Calu3 (cell line): ENCODE results near the gene GDPGP1. TPM values are rescaled to one million over a fixed set of nuclear protein-coding genes. Genes with fewer than 3 reads are reported as not detected.

Source experiments
- BruUV-seq: library from RNA; stranded (reverse); fragments of 400-500 nt; replicated peaks from 2 replicates; lab custom pipeline; 2021; lab: Mats Ljungman, UMichigan
- CTCF ChIA-PET: fragments of 300-600 bp; sonication (Branson Sonifier 250); formaldehyde crosslinking; loops from one replicate; lab custom pipeline; 2022; ENCODE audit warnings: antibody characterized with exemption; lab: Charles Lee
- DNase-seq: peaks from one replicate; pipeline ENCODE4 v3.0.0; 2022
- H3K27ac Mint-ChIP-seq: one replicate; pipeline ENCODE4 v1.8.0; 2022; ENCODE audit warnings: mixed read lengths; ENCODE audit not compliant: unreplicated experiment
- H3K27me3 Mint-ChIP-seq: one replicate; pipeline ENCODE4 v1.8.0; 2022; ENCODE audit warnings: mixed read lengths; ENCODE audit not compliant: unreplicated experiment
- H3K36me3 Mint-ChIP-seq: one replicate; pipeline ENCODE4 v1.8.0; 2022; ENCODE audit warnings: mild to moderate bottlenecking, moderate library complexity, mixed read lengths; ENCODE audit not compliant: insufficient read depth, unreplicated experiment
- H3K4me1 Mint-ChIP-seq: one replicate; pipeline ENCODE4 v1.8.0; 2022; ENCODE audit warnings: mild to moderate bottlenecking, low read depth, mixed read lengths; ENCODE audit not compliant: unreplicated experiment
- H3K4me3 Mint-ChIP-seq: one replicate; pipeline ENCODE4 v1.8.0; 2022; ENCODE audit warnings: mild to moderate bottlenecking, low read depth, moderate library complexity, mixed read lengths; ENCODE audit not compliant: unreplicated experiment
- H3K9me3 Mint-ChIP-seq: one replicate; pipeline ENCODE4 v1.8.0; 2022; ENCODE audit warnings: low read depth, mixed read lengths; ENCODE audit not compliant: unreplicated experiment
- intact Hi-C: fragments of 100-400 bp; cut with micrococcal nuclease; formaldehyde crosslinking; loops from one replicate; pipeline ENCODE4 v1.10.0; 2022; ENCODE audit not compliant: unreplicated experiment
- total RNA-seq: library from RNA; stranded (reverse); gene quantifications from 2 replicates; pipeline ENCODE4 v1.2.3, GENCODE V29; 2022
- TF ChIP-seq, protein P1 (sequence below): fragments of 200-600 bp; IDR thresholded peaks from one replicate; pipeline ENCODE4 v1.8.0; 2022; ENCODE audit warnings: antibody characterized with exemption; ENCODE audit not compliant: unreplicated experiment

Gene GDPGP1
- total RNA-seq, 1 experiment from 2014 or later: 20.3 TPM

DNA sequence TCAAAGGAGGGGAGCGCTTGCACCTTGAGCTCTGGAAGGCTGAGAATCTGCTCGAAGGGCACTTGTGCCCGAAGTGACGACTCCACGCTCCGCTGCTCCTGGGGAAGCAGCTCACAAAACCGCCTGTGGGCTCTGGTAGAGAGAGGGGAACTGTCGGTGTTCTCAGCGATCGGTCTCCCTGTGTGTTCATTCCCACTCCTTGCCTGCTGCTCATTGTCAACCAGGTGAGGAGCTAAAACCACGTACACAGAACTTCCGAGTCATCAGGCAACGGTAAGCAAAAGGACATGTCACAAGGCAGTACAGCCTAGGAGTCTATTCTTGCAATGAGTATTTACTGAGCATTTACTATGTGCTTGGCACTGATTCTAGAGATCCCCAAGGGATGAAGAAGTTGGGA, 1.8 kb upstream of the GDPGP1 start:
- intact Hi-C loops: loop anchor here (2.0 kb wide), 1 partner anchor 33 kb away; the partner anchor contains the start of gene NGRN
- Mint-ChIP-seq H3K4me1 (peaks cover 30% of the 10 kb centered on the region), H3K9me3 (no peaks in the 10 kb centered on the region), H3K4me3 (peak overlapping the region; percentile 77), H3K27ac (no peak overlapping the region), H3K36me3 (peaks cover 88% of the 10 kb centered on the region), H3K27me3 (no peaks in the 10 kb centered on the region)
- DNase-seq: no peak
- TF ChIP-seq, protein P1, sequence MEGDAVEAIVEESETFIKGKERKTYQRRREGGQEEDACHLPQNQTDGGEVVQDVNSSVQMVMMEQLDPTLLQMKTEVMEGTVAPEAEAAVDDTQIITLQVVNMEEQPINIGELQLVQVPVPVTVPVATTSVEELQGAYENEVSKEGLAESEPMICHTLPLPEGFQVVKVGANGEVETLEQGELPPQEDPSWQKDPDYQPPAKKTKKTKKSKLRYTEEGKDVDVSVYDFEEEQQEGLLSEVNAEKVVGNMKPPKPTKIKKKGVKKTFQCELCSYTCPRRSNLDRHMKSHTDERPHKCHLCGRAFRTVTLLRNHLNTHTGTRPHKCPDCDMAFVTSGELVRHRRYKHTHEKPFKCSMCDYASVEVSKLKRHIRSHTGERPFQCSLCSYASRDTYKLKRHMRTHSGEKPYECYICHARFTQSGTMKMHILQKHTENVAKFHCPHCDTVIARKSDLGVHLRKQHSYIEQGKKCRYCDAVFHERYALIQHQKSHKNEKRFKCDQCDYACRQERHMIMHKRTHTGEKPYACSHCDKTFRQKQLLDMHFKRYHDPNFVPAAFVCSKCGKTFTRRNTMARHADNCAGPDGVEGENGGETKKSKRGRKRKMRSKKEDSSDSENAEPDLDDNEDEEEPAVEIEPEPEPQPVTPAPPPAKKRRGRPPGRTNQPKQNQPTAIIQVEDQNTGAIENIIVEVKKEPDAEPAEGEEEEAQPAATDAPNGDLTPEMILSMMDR: no peak
- BruUV-seq: TSS peak; percentile 57
- CTCF ChIA-PET: interaction anchor here (2.1 to 3.4 kb wide), 3 partner anchors 11 to 89 kb away, joined by 8 to 28 read pairs (median 14); no protein-coding TSS in a partner anchor

- BruUV-seq: no TSS peak
- H3K27me3 Mint-ChIP-seq: no peaks in the 10 kb centered on the region
- DNase-seq: no peak
- H3K27ac Mint-ChIP-seq: peak overlapping the region; percentile 71
- CTCF ChIA-PET: interaction anchor here (1.1 to 3.4 kb wide), 11 partner anchors 12 to 335 kb away, joined by 3 to 28 read pairs (median 5); partner anchors contain the start of gene TTLL13
- intact Hi-C loops: loop anchor here (2.0 kb wide), 1 partner anchor 32 kb away; the partner anchor contains the start of gene NGRN
- no peaks in the 10 kb centered on the region for H3K9me3 Mint-ChIP-seq
- H3K36me3 Mint-ChIP-seq: peaks cover 87% of the 10 kb centered on the region
- H3K4me3 Mint-ChIP-seq: peak overlapping the region; percentile 77
- H3K4me1 Mint-ChIP-seq: peaks cover 30% of the 10 kb centered on the region
- TF ChIP-seq, protein P1: no peak
These were observed 1.0 kb upstream of the GDPGP1 start for GRCh38 chr15:90232941-90233386.

GRCh38 chr15:90233387-90234095, 468 bp upstream of the GDPGP1 start, which contains the start of gene CIB1:
CIB1 (minus strand) TSS chr15:90233941; CDS start chr15:90233885, 56 bp downstream.
- TF ChIP-seq, protein P1: peak; percentile 49
- intact Hi-C loops: loop anchor here (2.0 kb wide), 1 partner anchor 31 kb away; the partner anchor contains the start of gene NGRN
- BruUV-seq: no TSS peak
- Mint-ChIP-seq H3K9me3 (no peaks in the 10 kb centered on the region), H3K4me1 (peaks cover 30% of the 10 kb centered on the region), H3K4me3 (peak within 1 kb of the TSS; percentile 77), H3K36me3 (peaks cover 87% of the 10 kb centered on the region), H3K27ac (peak within 1 kb of the TSS; percentile 77), H3K27me3 (no peaks in the 10 kb centered on the region)
- CTCF ChIA-PET: interaction anchor here (0.6 to 3.4 kb wide), 15 partner anchors 12 to 335 kb away, joined by 3 to 28 read pairs (median 4); partner anchors contain the start of genes NGRN and TTLL13
- DNase-seq: peak; percentile 99

- no peak for DNase-seq
- peaks cover 10% of the 10 kb centered on the region for H3K4me1 Mint-ChIP-seq
- H3K9me3 Mint-ChIP-seq: no peaks in the 10 kb centered on the region
- intact Hi-C loops: no loop called here
- TF ChIP-seq, protein P1: no peak
- H3K27me3 Mint-ChIP-seq: no peaks in the 10 kb centered on the region
- H3K36me3 Mint-ChIP-seq: peaks cover 42% of the 10 kb centered on the region
- no TSS peak for BruUV-seq
- no peak overlapping the region for H3K4me3 Mint-ChIP-seq
- CTCF ChIA-PET: no interaction called here
- H3K27ac Mint-ChIP-seq: no peak overlapping the region
These were observed 5.4 kb downstream of the GDPGP1 start for GRCh38 chr15:90239371-90239770.
